HFFc6 (cell line): ENCODE results near the gene GRAMD2A. TPM values are rescaled to one million over a fixed set of nuclear protein-coding genes. Genes with fewer than 3 reads are reported as not detected.

Experiments
- DNase-seq: peaks from one replicate; pipeline ENCODE4 v3.0.0-alpha.2; 2018
- H3K27ac Mint-ChIP-seq: 2 replicates; pipeline ENCODE4 v1.8.0; 2020; ENCODE audit warnings: mild to moderate bottlenecking, mixed read lengths
- H3K27me3 Mint-ChIP-seq: 2 replicates; pipeline ENCODE4 v1.8.0; 2021; ENCODE audit warnings: mild to moderate bottlenecking, moderate library complexity, mixed read lengths; ENCODE audit not compliant: insufficient read depth
- H3K36me3 Mint-ChIP-seq: 2 replicates; pipeline ENCODE4 v1.8.0; 2021; ENCODE audit warnings: low read depth, mixed read lengths
- H3K4me1 Mint-ChIP-seq: 2 replicates; pipeline ENCODE4 v1.8.0; 2020; ENCODE audit warnings: low read depth, mixed read lengths
- H3K4me3 Mint-ChIP-seq: 2 replicates; pipeline ENCODE4 v1.8.0; 2020; ENCODE audit warnings: mild to moderate bottlenecking, moderate library complexity, mixed read lengths
- H3K9me3 Mint-ChIP-seq: 2 replicates; pipeline ENCODE4 v1.8.0; 2020; ENCODE audit warnings: mild to moderate bottlenecking, mixed read lengths
- CTCF ChIP-seq: fragments of 200-600 bp; sonication (generic); IDR thresholded peaks from 2 replicates; pipeline ENCODE4 v1.5.0; 2021; ENCODE audit warnings: antibody characterized with exemption, mild to moderate bottlenecking
- total RNA-seq, 6 experiments: library from RNA; stranded (reverse); fragmentation: NEBNext Ultra II Directional; extraction: Animal tissue kit (Norgen Biotek cat#: 25700); gene quantifications; 2 replicates in 1 of 6; 3 replicates in 5 of 6; pipeline ENCODE4 v1.2.3, GENCODE V29; 2021

GRAMD2A gene
- total RNA-seq, 6 experiments from 2014 or later, result 0.14 TPM; not detected in 5

GRCh38 chr15:72117486-72118016 is 80.0 kb downstream of the GRAMD2A start:
- TF ChIP-seq CTCF, result no peak
- peak; percentile 72 for DNase-seq
- Mint-ChIP-seq H3K9me3 (no peaks in the 10 kb centered on the region), H3K4me3 (peak overlapping the region; percentile 94), H3K4me1 (peaks cover 53% of the 10 kb centered on the region), H3K27ac (peak overlapping the region; percentile 89), H3K27me3 (peaks cover 3% of the 10 kb centered on the region; the same call in 1 of the 2 replicates), H3K36me3 (peaks cover 4% of the 10 kb centered on the region; the same call in 1 of the 2 replicates)

GRCh38 chr15:72116731-72117485 is 80.7 kb downstream of the GRAMD2A start:
- Mint-ChIP-seq H3K27me3 (peaks cover 3% of the 10 kb centered on the region; the same call in 1 of the 2 replicates), H3K36me3 (peaks cover 4% of the 10 kb centered on the region; the same call in 1 of the 2 replicates), H3K4me1 (peaks cover 57% of the 10 kb centered on the region), H3K4me3 (peak overlapping the region; percentile 94), H3K27ac (peak overlapping the region; percentile 89), H3K9me3 (no peaks in the 10 kb centered on the region)
- TF ChIP-seq CTCF, result no peak
- DNase-seq, result no peak

- no peaks in the 10 kb centered on the region; the same call in 1 of the 2 replicates for H3K36me3 Mint-ChIP-seq
- H3K27ac Mint-ChIP-seq, result peak overlapping the region; percentile 38
- H3K27me3 Mint-ChIP-seq, result peaks cover 2% of the 10 kb centered on the region; the same call in 1 of the 2 replicates
- peaks cover 52% of the 10 kb centered on the region for H3K4me1 Mint-ChIP-seq
- no peaks in the 10 kb centered on the region for H3K9me3 Mint-ChIP-seq
- no peak overlapping the region for H3K4me3 Mint-ChIP-seq
- no peak for DNase-seq
- no peak for TF ChIP-seq CTCF
Measured at GRCh38 chr15:72113347-72114031, 84.1 kb downstream of the GRAMD2A start.

GRCh38 chr15:72112805-72113204 is 84.8 kb downstream of the GRAMD2A start:
- no peak for TF ChIP-seq CTCF
- no peaks in the 10 kb centered on the region for H3K36me3 Mint-ChIP-seq
- 0 out of 2 replicates have a peak overlapping the region, but pooled peaks have one; percentile 38 for H3K27ac Mint-ChIP-seq

GRCh38 chr15:72112116-72112515 is 85.5 kb downstream of the GRAMD2A start:
- no peak for TF ChIP-seq CTCF
- DNase-seq, result no peak
- H3K4me1 Mint-ChIP-seq, result peaks cover 57% of the 10 kb centered on the region
- H3K27me3 Mint-ChIP-seq, result peaks cover 2% of the 10 kb centered on the region; the same call in 1 of the 2 replicates
- H3K4me3 Mint-ChIP-seq, result no peak overlapping the region
- no peaks in the 10 kb centered on the region for H3K9me3 Mint-ChIP-seq
- H3K27ac Mint-ChIP-seq, result no peak overlapping the region
- no peaks in the 10 kb centered on the region for H3K36me3 Mint-ChIP-seq

More at GRCh38 chr15:72112805-72113204, 84.8 kb downstream of the GRAMD2A start:
- DNase-seq, result no peak
- Mint-ChIP-seq H3K9me3 (no peaks in the 10 kb centered on the region), H3K4me1 (peaks cover 56% of the 10 kb centered on the region), H3K4me3 (no peak overlapping the region), H3K27me3 (peaks cover 2% of the 10 kb centered on the region; the same call in 1 of the 2 replicates)
